ENCODE results near the gene RPS3A.

- TF ChIP-seq EZH2 (IDR thresholded peaks at IDR 0.05; ENCODE audit: borderline replicate concordance, insufficient read depth, low read length, poor library complexity, severe bottlenecking): no peak
- no peak for TF ChIP-seq CTCF (IDR thresholded peaks at IDR 0.05; ENCODE audit: poor library complexity, severe bottlenecking)
- TF ChIP-seq SMC3 (conservative IDR thresholded peaks at IDR 0.05; ENCODE audit: poor library complexity): no peak
- no peak for TF ChIP-seq POLR2AphosphoS5 (IDR thresholded peaks at IDR 0.05)
- TF ChIP-seq TAF1 (IDR thresholded peaks at IDR 0.05; ENCODE audit: low read depth): no peak
- no peak for TF ChIP-seq RAD21 (conservative IDR thresholded peaks at IDR 0.05)
- no peak for TF ChIP-seq REST (IDR thresholded peaks at IDR 0.05; ENCODE audit: borderline replicate concordance)
- TF ChIP-seq EP300 (conservative IDR thresholded peaks at IDR 0.05; ENCODE audit: poor library complexity, severe bottlenecking): no peak
These were observed 52.6 kb downstream of the RPS3A start for GRCh38 chr4:151152028-151152427.

Measured in neural cell (in vitro differentiated cells).